Glomerular visceral epithelial cell (primary cell): Measurements from ENCODE around the gene NEFH.
"Not testable (repeated sequence)": the region's sequence is repeated elsewhere in the genome, so short reads cannot be mapped to it uniquely, and the experiment has no call there.

Experiments used
- DNase-seq: peaks from one replicate; pipeline ENCODE4 v3.0.0-alpha.2; 2016; ENCODE audit errors: extremely low spot score

The NEFH gene

GRCh38 chr22:29461263-29461662 lies 18.8 kb upstream of the NEFH start:
- no peak for DNase-seq

- no peak for DNase-seq
Observed at GRCh38 chr22:29463629-29464028, 16.4 kb upstream of the NEFH start.

GRCh38 chr22:29464581-29464980 lies 15.4 kb upstream of the NEFH start:
- DNase-seq: no peak

- DNase-seq: no peak
Observed at GRCh38 chr22:29469755-29470154, 10.3 kb upstream of the NEFH start.

- DNase-seq: peak; percentile 42
Observed at GRCh38 chr22:29470159-29470855, 9.7 kb upstream of the NEFH start.

- DNase-seq: no peak
Observed at GRCh38 chr22:29473001-29473400, 7.0 kb upstream of the NEFH start.

GRCh38 chr22:29475550-29475949 lies 4.5 kb upstream of the NEFH start:
- no peak for DNase-seq

- no peak for DNase-seq
Observed at GRCh38 chr22:29476116-29476515, 3.9 kb upstream of the NEFH start.

GRCh38 chr22:29477723-29478318 lies 2.2 kb upstream of the NEFH start:
- DNase-seq: no peak

GRCh38 chr22:29478326-29479276 lies 1.4 kb upstream of the NEFH start:
- no peak for DNase-seq

GRCh38 chr22:29480262-29480511 lies 169 bp downstream of the NEFH start:
- DNase-seq: no peak

GRCh38 chr22:29480512-29481264 lies 670 bp downstream of the NEFH start:
- DNase-seq: peak; percentile 35

GRCh38 chr22:29481265-29482000 lies 1.4 kb downstream of the NEFH start:
- no peak for DNase-seq

GRCh38 chr22:29482253-29482652 lies 2.2 kb downstream of the NEFH start:
- DNase-seq: no peak

- no peak for DNase-seq
Observed at GRCh38 chr22:29482726-29483125, 2.7 kb downstream of the NEFH start.

GRCh38 chr22:29483254-29483653 lies 3.2 kb downstream of the NEFH start:
- no peak for DNase-seq

- no peak for DNase-seq
Observed at GRCh38 chr22:29484642-29485041, 4.6 kb downstream of the NEFH start.

- no peak for DNase-seq
Observed at GRCh38 chr22:29485448-29485847, 5.4 kb downstream of the NEFH start.

- no peak for DNase-seq
Observed at GRCh38 chr22:29487426-29487986, 7.5 kb downstream of the NEFH start.

GRCh38 chr22:29489127-29489780 lies 9.2 kb downstream of the NEFH start:
- not testable (repeated sequence) for DNase-seq

- DNase-seq: no peak
Observed at GRCh38 chr22:29491012-29491411, 11.0 kb downstream of the NEFH start.
